Sigmoid colon (tissue), 4 donors: ENCODE measurements around the gene SPATA13.

Experiments
- EP300 ChIP-seq, 4 donors: sonication (generic); formaldehyde crosslinking; IDR thresholded peaks; one replicate each; pipeline ENCODE4 v1.6.1; 2017; ENCODE audit warnings: antibody characterized with exemption in 4 of 4
- POLR2A ChIP-seq, 2 donors: fragments of 450-650 bp; IDR thresholded peaks; one replicate each; pipeline ENCODE4 v1.6.1; 2016; ENCODE audit warnings: antibody characterized with exemption in 2 of 2, mild to moderate bottlenecking in 2 of 2, moderate library complexity in 2 of 2
- POLR2AphosphoS5 ChIP-seq, 4 donors: sonication (generic); formaldehyde crosslinking; IDR thresholded peaks; one replicate each; pipeline ENCODE4 v1.6.1; 2017; ENCODE audit warnings: antibody characterized with exemption in 4 of 4
- TF ChIP-seq, protein P1 (sequence below), 4 experiments: fragments of 450-650 bp in 3 of 4; fragments of 200-600 bp in 1 of 4; IDR thresholded peaks; one replicate each; pipeline ENCODE4 v1.5.1; 2016 to 2019; ENCODE audit warnings: antibody characterized with exemption in 4 of 4, mild to moderate bottlenecking in 3 of 4, moderate library complexity in 2 of 4

- TF ChIP-seq POLR2A (IDR thresholded peaks at IDR 0.05) (no peak), EP300 (IDR thresholded peaks at IDR 0.05) (no peak), POLR2AphosphoS5 (IDR thresholded peaks at IDR 0.05) (no peak)
- TF ChIP-seq, protein P1, sequence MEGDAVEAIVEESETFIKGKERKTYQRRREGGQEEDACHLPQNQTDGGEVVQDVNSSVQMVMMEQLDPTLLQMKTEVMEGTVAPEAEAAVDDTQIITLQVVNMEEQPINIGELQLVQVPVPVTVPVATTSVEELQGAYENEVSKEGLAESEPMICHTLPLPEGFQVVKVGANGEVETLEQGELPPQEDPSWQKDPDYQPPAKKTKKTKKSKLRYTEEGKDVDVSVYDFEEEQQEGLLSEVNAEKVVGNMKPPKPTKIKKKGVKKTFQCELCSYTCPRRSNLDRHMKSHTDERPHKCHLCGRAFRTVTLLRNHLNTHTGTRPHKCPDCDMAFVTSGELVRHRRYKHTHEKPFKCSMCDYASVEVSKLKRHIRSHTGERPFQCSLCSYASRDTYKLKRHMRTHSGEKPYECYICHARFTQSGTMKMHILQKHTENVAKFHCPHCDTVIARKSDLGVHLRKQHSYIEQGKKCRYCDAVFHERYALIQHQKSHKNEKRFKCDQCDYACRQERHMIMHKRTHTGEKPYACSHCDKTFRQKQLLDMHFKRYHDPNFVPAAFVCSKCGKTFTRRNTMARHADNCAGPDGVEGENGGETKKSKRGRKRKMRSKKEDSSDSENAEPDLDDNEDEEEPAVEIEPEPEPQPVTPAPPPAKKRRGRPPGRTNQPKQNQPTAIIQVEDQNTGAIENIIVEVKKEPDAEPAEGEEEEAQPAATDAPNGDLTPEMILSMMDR (IDR thresholded peaks at IDR 0.05): no peak
These were observed 91.0 kb downstream of the SPATA13 start for GRCh38 chr13:24251525-24251924.
